22Rv1 (cell line): Measurements from ENCODE around the gene PPP1R7.
A peak's percentile ranks its signal among the peaks of the same experiment; 100 is the strongest.

Source experiments
- H3K27ac ChIP-seq: fragments of 450-650 bp; 2 replicates; pipeline ENCODE4 v1.5.1; 2017
- ZFX ChIP-seq: fragments of 450-650 bp; IDR thresholded peaks from 2 replicates; pipeline ENCODE4 v1.6.1; 2017; ENCODE audit warnings: antibody characterized with exemption, borderline replicate concordance
- TF ChIP-seq, protein P1 (sequence below): fragments of 450-650 bp; IDR thresholded peaks from 2 replicates; pipeline ENCODE4 v1.5.1; 2017; ENCODE audit warnings: mild to moderate bottlenecking

PPP1R7 gene

DNA sequence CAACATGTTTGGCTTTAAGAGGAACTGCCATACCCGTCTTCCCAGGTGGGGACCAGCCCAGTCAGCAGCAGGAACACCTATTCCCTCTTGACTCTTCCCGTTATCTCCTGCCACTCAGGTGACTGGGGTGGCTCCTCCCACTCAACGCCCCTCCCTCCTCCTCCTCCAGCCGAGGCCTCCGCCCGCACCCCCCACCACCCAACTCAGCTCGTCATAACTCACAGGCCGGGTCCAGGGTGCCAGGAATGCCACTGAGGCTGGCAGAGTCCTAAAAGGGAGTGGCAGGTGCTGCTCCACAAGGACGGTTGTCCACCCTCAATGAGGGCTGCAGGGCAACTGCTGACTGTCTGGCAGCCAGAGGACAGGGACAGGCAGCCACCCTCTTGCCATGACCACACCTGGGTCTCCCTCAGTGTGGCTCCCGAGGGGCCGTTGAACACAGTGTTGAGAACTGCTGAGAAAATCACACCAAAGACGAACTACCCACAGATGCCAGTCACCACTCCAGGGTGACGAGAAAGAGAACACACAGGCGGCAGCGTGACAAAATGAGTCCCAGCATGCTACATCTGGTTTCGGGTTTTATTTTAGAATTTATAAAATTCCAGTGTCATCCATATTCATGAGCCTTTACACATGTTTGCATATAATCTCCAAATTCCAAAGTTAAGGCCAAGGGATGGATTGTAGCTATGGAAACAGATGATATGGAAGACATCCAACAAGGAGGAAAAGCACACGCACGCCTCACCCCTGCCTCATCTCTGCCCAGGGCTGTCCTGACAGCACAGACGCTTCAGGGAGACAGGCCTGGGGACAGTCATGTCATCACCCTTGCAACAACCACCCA lies 76.7 kb downstream of the PPP1R7 start:
- TF ChIP-seq, protein P1, sequence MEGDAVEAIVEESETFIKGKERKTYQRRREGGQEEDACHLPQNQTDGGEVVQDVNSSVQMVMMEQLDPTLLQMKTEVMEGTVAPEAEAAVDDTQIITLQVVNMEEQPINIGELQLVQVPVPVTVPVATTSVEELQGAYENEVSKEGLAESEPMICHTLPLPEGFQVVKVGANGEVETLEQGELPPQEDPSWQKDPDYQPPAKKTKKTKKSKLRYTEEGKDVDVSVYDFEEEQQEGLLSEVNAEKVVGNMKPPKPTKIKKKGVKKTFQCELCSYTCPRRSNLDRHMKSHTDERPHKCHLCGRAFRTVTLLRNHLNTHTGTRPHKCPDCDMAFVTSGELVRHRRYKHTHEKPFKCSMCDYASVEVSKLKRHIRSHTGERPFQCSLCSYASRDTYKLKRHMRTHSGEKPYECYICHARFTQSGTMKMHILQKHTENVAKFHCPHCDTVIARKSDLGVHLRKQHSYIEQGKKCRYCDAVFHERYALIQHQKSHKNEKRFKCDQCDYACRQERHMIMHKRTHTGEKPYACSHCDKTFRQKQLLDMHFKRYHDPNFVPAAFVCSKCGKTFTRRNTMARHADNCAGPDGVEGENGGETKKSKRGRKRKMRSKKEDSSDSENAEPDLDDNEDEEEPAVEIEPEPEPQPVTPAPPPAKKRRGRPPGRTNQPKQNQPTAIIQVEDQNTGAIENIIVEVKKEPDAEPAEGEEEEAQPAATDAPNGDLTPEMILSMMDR, result no peak
- TF ChIP-seq ZFX, result no peak
- no peak overlapping the region for H3K27ac ChIP-seq

DNA sequence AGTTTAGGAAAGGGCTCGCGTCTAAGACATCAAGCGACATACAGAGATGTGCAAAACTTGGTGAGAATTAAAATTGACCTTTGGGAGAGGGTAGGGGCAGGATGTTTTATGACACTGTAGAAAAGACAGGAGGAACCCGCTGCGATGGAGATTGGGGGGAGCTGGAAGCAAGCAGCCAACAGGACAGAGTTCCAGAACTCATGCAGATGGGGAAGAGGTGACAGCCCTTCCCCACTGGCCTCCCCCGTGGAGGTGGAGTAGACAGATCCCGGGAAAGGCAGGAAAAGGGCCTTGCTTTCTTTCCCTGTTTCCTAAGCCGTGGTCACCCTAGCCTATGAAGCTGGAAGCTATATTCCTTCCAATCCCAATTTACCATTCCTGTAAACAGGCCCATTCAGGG lies 77.3 kb downstream of the PPP1R7 start:
- H3K27ac ChIP-seq, result peak overlapping the region; percentile 17; the same call in 1 of the 2 replicates
- TF ChIP-seq, protein P1, result no peak
- no peak for TF ChIP-seq ZFX

DNA sequence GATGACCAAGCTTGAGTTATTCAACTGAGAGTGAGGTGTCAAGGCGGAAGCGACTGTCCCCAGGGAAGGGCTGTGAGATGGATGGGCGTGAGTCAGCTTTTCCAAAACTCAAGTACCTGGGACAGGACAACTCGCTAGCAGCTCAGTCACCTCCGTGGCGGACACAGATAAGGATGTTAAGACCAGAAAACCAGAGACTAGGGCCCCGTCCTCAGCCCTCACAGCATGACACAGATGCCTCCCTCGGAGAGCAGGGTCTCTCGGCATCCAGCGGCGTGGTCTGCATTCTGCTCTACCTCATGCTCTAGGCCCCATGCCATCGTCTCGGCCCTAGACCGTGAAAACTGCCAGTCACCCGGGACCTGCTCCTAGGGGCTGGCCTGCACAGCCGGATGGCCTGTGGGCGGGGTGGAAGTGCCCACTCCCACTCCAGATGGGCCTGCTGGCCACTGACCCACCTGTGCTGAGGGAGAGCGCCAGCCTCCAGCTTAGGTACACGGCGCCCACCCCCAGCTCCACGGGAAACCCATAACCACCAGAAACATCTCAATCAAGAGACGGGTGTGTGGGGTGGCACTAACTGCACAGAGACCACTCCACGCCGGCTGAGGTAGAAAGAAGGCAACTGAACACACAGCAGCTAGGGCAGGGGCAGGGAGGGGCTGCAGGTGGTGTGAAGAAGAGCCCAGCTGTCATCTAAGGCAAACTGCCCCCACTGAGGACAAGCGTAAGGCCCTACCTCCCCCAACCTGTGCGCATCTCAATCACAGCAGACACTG lies 78.0 kb downstream of the PPP1R7 start:
- H3K27ac ChIP-seq, result peak overlapping the region; percentile 17; the same call in 1 of the 2 replicates
- TF ChIP-seq, protein P1, result no peak
- no peak for TF ChIP-seq ZFX

DNA sequence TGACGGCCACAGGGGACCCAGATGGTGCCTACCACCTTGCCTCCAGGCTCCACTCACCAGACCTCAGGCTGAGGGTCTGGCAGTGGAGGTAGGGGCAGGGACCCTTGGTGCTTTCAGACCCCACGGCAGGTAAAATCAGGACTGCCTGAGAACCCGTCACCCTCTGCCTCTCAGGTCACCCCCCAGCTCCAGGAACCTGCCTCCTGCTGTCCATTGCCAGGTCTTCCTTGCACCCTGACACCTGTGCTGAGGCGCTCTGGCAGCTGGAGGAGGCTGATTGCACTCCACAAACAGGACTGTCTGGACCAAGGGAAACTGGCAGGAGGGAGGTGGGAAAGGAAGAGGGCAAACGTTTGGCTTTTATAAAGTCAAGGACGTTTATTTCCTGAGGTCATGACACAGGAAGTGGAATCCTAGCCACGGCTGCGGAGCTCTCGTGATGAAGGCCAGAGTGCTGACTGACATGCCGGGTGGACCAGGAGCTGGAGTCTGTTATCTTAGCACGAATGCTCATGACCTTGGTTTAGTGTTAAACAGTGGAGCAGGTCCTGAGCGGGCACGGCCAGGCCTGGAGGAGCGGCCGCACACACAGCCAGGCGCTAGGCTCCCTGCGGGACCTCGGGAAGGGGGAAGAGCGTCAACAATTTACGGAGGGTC lies 78.7 kb downstream of the PPP1R7 start:
- no peak for TF ChIP-seq ZFX
- TF ChIP-seq, protein P1, result no peak
- no peak overlapping the region for H3K27ac ChIP-seq

DNA sequence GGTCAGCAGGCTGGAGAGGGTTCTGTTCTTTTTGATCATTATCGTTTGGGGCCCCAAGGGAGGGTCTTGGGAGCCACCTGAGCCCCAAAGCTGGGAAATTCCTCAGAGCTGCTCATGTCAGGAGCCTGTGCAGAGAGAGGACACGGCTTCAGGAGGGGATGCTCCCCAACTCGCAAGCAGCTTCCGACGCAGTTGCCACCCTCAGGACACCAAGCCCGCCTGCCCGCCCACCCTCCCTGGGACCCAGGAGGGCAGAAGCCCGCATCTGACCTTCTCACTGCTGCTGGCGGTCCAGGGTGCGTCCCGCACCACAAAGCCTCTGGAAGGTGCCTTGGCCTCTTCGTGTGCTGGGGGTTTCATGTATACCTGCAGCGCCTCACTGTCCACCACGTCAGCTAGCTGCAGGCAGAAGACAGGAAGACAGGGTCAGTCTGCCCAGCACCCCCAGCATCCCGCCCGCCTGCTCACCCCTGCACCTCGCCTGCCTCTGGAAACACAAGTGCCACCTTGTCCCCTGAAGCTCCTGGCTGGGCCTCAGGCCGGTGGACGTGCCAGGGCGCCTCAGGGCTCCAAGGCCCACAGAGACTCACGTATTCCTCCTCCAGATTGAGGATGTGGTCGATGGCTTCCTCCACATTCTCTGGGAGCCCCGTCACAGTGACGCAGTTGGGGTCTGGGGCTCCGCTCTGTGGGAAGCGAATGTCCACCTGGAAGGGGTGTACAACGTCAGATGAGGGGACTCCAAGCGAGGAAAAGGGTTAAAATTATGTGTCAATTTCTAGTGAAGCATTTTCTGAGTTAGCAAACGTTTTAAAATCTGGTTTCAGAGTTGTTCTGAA lies 79.5 kb downstream of the PPP1R7 start:
- H3K27ac ChIP-seq, result no peak overlapping the region
- no peak for TF ChIP-seq ZFX
- TF ChIP-seq, protein P1, result no peak

DNA sequence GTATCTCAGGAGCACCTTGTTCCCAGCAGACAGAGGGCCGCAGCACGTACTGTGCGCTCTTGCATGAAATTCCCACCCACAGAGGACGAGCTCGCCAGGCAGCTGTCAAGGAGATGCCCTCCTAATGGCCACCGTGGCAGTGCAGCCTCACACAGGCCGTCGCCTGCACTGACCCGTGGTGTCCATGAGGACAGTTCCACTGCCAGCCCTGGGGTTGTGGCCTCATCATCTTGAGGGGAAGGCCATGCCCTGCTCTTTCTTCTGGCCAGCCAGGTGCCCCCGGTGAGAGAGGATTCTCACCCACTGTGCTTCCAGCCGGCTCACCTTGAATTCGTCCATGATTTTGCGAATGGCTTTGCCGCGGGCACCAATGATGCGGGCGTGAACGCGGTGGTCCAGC lies 80.2 kb downstream of the PPP1R7 start:
- H3K27ac ChIP-seq, result no peak overlapping the region
- TF ChIP-seq, protein P1, result no peak
- no peak for TF ChIP-seq ZFX
